GM12892 (cell line): ENCODE results near the gene NFASC.

Source experiments
- DNase-seq: peaks from one replicate; pipeline ENCODE4 v3.0.0; 2011; ENCODE audit not compliant: insufficient read length
- FAIRE-seq: peaks from 2 replicates; lab custom pipeline; 2011; peaks lifted over from hg19 to GRCh38; lab: Jason Lieb, UNC
- POLR2A ChIP-seq: IDR thresholded peaks from 2 replicates; pipeline ENCODE4 v1.6.1; 2011; ENCODE audit warnings: low read depth, low read length, control low read depth
- POLR2AphosphoS5 ChIP-seq: IDR thresholded peaks from 2 replicates; pipeline ENCODE4 v1.6.1; 2011; ENCODE audit warnings: low read depth, low read length, control low read depth
- TAF1 ChIP-seq: IDR thresholded peaks from 2 replicates; pipeline ENCODE4 v1.6.1; 2011; ENCODE audit warnings: low read depth, mild to moderate bottlenecking, control low read depth, low read length, borderline replicate concordance

The NFASC gene

DNA sequence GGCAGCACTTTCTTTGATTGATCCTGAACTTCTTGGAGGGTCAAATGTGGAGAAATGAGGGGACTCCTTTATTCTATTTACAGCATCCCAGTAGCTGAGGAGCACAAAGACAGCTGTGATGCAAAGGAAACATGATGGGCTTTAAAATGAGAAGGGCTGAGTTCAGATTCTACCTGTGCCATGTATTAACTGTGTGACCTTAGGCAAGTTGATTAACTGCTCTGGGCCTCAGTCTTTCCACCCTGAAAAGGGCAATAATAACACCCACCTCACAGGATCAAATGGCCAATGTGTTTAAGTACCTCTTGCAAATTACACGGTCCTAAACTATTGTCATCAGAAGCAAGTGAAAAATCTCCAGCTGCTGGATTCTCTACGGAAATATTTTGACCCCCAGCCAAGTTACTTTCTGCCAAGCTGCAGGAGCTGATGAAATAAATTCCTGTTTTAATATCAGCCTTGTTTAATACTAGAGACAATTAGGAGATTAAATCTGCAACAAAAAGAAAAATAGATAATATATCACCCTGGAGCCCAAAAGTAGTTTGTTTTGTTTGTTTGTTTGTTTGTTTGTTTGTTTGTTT lies 197.9 kb downstream of the NFASC start:
- no peak for FAIRE-seq
- no peak for TF ChIP-seq POLR2AphosphoS5
- TF ChIP-seq POLR2A, result no peak
- no peak for TF ChIP-seq TAF1
- DNase-seq, result no peak

DNA sequence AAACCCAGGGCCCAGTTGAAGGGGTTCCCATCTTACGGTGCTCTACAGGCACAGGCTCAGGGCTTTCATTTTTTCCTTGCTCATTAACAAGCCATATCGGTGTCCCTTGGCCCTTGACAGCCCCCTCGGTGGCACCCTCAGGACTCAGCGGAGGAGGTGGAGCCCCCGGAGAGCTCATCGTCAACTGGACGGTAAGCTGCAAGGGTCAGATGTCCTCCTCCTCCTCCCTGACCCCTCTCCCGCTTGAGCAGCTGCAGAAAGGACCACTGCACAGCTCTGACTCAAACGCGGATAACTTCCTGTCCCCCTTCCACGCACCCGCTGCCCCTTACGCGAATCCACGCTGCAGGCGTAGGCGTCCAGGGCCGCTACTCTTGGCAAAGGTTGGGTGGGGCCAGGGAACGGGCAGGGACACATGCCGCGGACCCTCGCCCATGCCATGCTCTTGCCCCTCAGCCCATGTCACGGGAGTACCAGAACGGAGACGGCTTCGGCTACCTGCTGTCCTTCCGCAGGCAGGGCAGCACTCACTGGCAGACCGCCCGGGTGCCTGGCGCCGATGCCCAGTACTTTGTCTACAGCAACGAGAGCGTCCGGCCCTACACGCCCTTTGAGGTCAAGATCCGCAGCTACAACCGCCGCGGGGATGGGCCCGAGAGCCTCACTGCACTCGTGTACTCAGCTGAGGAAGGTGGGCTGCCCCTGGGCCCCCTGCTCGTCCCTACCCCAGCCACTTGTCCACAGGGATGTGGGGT lies 198.9 kb downstream of the NFASC start:
- DNase-seq, result no peak
- TF ChIP-seq POLR2AphosphoS5 (no peak), TAF1 (no peak), POLR2A (no peak)
- FAIRE-seq, result no peak

DNA sequence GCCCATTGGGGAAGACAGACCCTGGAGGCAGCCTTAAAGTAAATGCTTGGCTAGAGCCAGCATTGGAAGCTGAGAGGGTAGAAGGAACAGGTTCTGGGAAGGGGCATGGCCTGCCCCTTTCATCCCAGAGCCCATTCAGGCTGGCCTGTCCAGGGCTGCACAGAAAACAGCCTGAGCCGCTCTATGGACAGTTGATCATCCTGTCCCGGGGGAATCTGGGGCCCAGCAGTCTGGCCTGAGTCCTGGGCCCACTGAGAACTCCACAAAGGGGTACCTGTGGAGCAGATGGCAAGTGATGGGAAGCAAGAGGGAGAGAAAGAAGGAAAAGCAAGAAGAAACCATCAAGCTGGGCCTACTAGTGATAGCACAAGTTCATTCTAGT lies 200.4 kb downstream of the NFASC start:
- no peak for DNase-seq
- FAIRE-seq, result no peak
- TF ChIP-seq TAF1, result no peak
- TF ChIP-seq POLR2A, result no peak
- no peak for TF ChIP-seq POLR2AphosphoS5

DNA sequence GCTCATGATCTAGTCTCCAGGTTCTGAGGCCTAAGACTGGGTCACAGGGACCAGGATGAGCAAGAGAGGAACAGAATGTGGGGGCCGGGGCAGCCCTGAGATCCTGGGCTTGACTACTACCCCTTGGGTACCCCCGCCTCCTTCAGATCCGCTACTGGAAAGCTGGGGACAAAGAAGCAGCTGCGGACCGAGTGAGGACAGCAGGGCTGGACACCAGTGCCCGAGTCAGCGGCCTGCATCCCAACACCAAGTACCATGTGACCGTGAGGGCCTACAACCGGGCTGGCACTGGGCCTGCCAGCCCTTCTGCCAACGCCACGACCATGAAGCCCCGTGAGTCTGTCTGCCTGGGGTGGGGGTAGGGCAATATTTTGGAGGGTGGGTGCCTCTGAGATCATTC lies 201.1 kb downstream of the NFASC start:
- DNase-seq, result no peak
- no peak for FAIRE-seq
- no peak for TF ChIP-seq POLR2AphosphoS5

DNA sequence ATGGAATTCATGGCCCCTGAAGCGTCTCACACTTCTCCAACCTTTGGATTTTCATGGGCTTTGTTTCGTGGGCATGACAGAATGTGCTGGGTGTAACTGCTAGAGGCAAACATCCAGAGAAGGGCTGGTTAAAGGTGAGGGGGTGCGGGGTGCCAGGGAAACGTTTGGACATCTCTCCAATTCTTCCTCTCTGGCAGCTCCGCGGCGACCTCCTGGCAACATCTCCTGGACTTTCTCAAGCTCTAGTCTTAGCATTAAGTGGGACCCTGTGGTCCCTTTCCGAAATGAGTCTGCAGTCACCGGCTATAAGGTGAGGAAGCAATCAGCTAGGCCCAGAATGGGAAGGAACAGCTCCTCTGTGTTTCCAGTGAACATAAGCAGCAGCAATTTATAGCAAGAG lies 201.6 kb downstream of the NFASC start:
- no peak for TF ChIP-seq TAF1
- TF ChIP-seq POLR2A, result no peak
- no peak for TF ChIP-seq POLR2AphosphoS5
- no peak for FAIRE-seq
- no peak for DNase-seq
